ENCODE results near the gene SOAT2.
"Not testable (repeated sequence)": the region's sequence is repeated elsewhere in the genome, so short reads cannot be mapped to it uniquely, and the experiment has no call there.

The SOAT2 gene

DNA sequence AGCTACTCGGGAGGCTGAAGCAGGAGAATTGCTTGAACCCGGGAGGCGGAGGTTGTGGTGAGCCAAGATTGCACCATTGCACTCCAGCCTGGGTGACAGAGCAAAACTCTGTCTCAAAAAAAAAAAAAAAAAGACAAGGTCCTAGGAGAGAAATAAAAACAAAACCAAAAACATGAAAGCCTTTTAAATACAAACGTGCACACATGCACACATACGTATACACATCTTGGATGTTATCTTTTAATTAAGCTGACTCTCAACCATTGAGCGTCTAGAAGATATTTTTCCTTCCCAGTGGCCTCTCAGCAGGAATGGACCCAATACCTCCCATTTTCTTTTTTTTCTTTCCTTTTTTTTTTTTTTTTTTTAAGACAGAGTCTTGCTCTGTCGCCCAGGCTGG lies 9.1 kb downstream of the SOAT2 start:
- not testable (repeated sequence) for DNase-seq

DNA sequence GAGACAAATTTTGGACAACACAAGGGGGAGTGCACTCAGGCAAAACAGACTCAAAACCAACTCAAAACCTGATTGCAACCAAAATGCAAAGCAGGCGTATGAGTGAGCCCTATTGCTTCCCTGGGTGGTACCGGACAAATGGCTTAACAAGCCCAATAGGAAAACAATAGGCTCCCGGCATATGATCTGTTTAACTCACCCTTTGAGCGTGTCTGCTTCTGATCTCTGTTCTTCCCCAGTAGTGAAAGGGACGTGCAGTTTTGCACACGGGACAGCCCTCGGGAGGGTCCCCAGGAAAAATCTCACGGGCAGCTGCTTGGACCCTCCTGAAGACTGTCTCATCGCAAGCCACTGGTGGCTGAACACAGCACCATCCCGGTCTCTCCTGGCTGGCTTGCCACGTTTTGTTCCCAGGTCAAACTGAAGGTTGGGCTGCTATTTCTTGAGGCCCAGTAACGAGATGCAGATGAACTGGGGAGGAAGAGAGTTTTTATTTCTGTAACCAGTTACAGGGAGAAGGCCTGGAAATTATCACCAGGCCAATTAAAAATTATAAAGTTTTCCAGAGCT lies 9.9 kb downstream of the SOAT2 start:
- DNase-seq: no peak

DNA sequence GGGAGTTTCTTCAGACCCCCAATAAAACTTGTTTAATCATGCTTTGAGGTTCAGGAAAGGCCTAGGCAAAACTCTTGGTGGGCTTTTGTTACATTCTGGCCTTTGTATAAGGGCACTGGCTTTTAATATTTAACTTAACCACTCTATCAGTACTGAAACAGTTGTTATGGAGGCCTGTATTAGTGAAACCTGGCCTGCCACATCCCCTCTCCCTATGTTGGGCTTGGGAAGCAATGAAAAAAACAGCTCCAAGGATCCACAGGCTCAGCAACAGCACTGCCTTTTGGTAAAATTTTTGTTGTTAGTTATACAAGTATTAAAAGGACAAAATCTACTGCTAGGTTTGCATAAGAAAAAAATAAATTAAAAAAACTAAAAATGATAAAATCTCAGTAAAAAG lies 10.7 kb downstream of the SOAT2 start:
- DNase-seq: no peak

DNA sequence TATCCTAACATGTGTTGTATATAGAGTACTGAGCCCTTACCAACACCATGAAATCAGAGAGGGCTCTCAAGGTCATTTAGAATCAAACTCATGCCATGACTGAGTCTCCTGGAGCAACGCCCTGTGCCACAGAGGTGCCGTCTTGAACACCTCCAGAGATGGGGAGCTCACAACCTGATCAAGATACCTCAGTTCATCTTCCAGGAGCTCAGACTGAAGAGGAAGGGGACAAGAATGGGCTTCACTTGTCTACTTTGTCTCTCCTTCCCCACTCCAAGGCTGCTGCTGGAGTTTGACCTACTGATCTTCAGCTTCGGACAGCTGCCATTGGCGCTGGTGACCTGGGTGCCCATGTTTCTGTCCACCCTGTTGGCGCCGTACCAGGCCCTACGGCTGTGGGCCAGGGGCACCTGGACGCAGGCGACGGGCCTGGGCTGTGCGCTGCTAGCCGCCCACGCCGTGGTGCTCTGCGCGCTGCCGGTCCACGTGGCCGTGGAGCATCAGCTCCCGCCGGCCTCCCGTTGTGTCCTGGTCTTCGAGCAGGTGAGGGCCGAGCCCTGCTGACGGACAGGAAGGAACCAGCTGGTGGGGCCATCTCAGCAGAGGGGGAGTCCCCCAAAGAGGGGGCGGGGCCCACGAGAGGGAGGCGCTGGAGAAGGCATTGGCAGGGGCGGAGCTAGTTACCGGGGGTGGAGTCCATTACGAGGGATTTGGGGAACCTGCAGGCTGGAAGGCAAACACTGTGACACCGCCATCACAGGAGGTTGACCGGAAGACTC lies 12.0 kb downstream of the SOAT2 start:
- no peak for DNase-seq

DNA sequence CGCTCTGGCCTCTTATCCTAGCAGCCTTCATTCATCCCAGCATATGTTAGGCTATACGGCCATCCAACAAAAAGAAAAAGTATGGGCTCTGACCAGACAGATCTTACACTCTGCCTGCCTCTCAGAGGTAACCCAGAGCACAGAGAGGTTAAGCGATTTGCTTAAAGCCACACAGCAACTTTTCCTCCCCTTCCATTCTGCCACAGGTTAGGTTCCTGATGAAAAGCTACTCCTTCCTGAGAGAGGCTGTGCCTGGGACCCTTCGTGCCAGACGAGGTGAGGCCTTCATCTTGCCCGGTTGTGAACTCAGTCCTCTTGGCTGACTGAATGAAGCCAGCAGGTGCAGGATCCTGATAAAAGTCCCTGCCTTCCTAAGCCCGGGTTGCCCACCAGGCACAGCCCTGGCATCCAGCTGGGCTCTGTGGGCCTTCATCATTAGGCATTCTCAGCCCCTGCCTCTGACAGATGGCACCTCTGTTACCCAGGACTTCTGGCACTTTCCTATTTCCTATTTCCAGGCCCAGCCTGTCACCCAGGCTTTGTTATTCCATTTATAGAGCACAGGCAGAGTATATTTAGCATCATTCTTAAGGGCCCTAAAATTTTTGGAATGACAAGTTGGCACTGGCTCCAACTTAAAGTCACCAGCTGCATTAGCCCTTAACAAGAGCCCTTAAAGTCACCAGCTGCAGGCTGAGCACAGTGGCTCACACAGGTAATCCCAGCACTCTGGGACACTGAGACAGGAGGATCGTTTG lies 12.8 kb downstream of the SOAT2 start:
- DNase-seq: no peak

DNA sequence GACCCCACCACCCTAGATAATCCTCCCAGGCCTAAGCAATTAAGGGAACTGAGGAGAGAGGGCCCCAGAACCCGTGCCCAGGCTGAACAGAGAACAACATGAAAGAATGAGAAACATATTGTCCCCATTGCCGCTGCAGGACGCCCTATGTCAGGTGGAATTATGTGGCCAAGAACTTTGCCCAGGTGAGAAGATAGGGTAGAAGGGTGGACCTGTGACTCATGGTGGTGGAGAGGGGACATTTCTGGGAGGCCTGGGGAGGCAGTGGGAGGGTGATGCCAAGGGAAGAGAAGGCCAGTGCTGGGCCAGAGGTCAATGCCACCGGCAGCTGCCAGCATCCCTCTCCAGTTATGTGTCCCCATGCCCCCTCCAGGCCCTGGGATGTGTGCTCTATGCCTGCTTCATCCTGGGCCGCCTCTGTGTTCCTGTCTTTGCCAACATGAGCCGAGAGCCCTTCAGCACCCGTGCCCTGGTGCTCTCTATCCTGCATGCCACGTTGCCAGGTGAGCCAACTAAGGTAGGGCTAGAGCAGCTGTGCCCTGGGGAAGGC lies 15.5 kb downstream of the SOAT2 start:
- no peak for DNase-seq

DNA sequence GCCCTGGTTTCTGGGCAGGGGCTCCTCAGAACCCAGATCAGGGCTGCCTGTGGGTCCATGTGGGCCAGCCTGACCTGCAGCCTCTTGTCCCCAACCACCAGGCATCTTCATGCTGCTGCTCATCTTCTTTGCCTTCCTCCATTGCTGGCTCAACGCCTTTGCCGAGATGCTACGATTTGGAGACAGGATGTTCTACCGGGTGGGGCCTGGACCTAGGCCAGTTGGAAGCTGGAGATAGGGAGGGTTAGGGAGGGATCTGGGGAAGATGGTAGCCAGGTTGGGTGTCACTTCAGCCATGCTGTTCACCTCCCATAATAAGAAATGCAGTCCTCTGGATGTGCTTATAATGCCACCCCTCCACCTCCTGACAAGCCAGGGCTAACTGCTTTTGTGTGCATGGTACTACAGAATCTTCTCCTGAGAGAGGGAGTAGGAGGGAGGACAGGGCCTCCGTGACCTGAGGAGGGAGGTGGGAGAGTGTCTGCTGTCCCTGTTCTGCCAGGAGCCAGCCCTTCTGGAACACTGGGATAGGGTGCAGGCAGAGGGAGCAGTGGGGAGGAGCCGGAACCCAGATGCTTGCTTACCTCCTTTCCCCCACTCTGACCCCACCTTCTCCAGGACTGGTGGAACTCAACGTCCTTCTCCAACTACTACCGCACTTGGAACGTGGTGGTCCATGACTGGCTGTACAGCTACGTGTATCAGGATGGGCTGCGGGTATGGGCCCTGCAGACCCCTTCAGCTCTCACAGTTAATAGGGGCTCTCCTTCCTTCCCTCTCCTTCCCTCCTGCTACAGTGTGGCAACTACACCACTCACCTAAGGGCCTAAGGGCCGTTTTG lies 17.6 kb downstream of the SOAT2 start:
- DNase-seq: no peak

DNA sequence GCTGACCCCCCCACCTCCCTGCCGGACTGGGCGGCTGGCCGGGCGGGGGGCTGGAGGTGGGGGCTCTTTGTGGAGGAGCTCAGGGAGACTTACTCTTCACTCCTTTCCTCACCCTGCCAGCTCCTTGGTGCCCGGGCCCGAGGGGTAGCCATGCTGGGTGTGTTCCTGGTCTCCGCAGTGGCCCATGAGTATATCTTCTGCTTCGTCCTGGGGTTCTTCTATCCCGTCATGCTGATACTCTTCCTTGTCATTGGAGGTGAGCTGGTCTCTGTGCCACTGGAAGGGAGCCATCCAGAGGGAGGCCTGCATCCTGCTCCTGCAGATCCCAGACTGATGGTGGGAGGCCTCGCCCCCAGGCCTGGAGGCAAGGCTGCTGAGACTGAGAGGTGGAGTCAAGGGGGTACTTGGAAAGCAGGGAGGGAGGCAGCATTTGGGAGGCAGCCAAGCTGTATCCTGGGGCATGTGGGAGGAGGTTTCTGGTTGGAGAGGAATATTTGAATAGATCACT lies 19.7 kb downstream of the SOAT2 start:
- DNase-seq: peak; percentile 66

DNA sequence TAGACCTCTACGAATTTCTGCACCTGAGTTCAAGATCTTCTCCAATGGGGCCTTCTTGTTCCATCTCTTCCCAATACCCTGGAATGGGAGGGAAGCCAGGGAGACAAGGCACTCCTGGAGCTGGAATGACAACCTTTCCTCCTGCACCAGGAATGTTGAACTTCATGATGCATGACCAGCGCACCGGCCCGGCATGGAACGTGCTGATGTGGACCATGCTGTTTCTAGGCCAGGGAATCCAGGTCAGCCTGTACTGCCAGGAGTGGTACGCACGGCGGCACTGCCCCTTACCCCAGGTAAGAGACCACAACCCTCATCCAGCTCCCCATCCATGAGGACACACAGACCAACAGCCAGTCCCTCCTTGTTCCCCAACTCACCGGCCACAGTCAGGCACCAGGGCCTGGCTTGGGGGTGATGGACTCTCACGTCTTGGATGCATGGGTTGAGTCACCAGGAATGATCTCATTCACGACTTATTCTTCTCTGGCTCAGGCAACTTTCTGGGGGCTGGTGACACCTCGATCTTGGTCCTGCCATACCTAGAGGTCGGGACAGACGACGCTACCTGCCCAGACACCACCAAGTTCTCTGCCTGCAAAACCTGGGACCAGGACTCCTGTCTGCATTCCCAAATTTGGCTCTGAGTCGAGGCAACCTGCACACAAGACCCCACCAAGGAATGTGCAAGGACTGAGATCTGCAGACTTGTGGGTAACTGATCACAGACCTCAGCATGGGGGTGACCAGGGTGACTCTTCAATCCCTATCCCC lies 20.5 kb downstream of the SOAT2 start:
- peak; percentile 62 for DNase-seq

DNA sequence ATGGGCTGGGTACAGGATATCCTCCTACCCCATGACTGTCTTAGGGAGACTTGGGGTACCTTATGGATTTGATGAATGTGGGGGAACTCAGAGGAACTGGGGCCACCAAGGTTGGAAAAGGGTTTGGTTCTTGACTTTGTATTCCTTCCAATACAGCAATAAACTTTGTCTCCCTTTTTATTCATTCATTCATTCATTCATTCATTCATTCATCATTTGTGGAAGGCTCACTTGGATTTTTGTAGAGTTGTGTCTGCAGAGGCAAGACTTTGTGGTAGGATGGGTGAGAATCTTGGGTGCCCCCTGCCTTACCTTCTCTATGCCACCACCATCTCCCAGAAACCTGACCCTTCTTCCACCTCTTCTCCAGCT lies 21.1 kb downstream of the SOAT2 start:
- no peak for DNase-seq

DNA sequence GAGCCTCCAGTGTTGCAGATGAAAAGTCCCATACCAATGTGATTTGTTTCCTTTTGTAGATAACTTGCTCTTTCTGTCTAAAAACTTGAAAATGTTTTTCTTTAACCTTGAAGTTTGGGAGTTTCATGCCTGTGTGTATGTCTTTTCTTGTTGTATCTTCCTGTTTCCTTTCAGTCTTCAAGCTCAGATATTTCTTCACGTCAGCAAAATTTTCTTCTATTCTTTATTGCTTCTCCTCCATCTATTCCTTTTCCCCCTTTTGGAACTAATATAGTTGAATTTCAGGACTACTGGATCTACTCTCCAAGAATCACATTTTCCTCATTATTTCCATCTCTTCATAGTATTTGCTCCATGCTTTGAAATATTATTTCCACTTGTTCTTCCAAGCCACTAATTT lies 23.9 kb downstream of the SOAT2 start:
- DNase-seq: no peak

DNA sequence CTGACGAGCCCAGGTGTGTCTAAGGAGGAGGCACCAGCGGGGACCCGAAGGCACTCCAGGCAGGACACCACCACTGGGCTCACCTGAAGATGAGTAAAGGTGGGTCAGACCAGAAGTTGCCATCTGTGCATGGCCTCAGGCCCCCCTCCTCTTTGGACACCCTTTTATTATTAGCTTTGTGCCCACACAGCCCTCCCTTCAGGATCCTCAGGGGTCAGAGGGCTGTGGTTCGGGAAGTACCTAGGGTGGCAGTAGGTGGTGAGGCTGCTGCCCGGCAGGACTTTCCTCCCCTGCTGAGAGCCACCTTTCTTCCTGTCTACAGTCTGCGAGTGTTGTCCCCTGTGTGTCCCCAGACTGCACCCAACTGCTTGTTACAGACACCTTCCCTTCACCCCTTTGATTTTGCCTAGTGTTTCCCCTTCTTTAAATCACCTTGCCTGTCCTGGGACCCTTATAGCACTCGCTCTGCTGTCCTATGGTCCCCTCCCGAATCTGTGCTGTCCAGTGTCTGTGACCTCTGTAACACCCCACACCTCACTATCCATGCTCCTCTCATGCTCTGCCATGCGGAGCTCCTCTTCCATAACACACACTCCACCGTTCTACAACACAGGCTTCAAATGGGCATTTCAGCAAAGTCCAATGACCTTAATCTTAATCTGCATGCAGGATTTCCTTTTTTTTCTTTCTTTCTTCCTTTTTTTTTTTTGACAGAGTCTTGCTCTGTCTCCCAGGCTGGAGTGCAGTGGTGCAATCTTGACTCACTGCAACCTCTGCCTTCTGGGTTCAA lies 25.7 kb downstream of the SOAT2 start:
- DNase-seq: no peak

DNA sequence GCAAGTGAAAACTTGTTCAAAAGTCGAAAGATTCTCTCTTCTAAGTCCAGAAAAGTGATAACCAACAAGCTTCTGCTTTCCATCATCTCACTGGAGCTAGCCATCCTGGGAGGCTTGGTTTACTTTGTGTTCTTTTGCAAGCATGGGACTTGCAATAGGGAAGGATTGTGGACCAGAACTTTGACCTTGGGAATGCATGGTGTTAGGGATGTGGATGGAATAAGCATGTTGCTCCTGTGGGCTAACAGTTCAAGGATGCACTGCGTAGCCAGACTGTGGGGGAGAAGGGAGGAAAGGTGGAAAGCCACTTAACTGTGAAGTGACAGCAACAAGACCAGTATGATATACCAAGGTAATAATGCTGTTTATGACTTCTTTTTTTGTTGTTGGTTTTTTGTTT lies 28.6 kb downstream of the SOAT2 start:
- DNase-seq: no peak

DNA sequence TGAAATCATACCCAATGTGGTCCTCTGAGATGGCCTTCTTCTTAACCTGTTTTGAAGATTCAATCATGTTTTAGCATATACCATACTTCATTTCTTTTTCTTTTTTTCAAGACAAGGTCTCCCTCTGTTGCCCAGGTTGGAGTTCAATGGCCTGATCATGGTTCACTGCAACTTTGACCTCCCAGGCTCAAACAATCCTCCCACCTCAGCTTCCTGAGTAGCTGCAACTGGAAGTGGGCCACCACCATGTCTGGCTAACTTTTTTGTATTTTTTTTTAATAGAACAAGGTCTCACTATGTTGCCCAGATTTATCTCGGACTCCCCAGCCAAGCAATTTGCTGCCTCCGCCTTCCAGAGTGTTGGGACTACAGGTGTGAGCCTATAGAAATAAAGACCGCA lies 30.4 kb downstream of the SOAT2 start:
- no peak for DNase-seq

DNA sequence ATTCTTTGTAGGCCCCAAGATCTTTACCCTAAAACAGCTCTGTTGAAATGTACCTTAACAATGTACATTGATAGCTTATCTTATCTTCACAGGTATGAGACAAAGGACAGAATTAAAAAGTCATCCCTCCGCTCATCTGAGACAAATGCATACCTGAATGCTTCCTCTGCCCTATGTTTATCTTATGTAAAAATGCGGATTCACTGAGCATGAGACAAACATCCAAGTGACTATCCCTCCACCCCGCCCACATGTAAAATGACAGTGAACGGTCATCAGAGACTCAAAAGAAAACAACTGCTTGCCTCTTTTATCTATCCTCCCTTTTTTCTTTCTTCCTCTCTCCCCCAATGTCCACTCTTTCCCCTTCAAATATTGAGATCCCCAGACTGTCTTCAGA lies 40.1 kb downstream of the SOAT2 start:
- DNase-seq: no peak

DNA sequence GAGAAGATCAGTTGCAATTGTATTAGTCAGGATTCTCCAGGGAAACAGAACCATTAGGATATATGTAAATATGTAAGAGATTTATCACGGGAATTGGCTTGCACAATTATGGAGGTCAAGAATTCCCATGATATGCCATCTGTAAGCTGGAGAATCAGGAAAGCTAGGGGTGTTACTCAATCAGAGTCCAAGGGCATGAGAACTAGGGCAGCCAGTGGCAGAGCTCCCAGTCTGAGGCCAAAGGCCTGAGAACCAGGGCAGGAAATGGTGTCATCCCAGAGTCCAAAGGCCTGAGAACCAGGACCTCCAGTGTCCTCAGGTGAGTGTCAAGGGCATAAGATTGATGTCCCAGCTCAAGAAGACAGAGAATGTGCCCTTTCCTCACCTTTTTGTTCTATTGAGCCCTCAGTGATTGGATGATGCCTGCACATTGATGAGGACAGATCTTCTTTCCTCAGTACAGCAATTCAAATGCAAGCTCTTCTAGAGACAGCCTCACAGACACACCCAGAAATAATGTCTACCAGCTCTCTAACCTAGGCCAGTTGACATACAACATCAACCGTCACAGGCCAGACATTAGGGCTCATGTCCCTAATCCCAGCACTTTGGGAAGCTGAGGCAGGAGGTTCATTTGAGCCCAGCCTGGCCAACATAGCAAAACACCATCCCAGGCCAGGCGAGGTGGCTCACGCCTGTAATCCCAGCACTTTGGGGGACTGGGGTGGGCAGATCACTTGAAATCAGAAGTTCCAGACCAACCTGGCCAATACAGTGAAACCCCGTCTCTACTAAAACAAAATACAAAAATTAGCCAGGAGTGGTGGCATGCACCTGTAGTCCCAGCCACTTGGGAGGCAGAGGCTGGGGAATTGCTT lies 42.3 kb downstream of the SOAT2 start:
- peak; percentile 18 for DNase-seq

DNA sequence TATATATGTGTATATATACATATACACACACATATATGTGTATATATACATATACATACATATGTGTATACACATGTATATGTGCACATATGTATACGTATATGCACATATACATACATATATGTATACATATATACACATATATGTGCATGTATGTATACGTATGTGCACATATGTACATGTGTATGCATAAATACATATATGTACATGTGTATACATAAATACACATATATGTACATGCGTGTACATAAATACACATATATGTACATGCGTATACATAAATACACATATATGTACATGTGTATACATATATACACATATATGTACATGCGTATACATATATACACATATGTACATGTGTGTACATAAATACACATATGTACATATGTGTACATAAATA lies 43.9 kb downstream of the SOAT2 start:
- DNase-seq: no peak

DNA sequence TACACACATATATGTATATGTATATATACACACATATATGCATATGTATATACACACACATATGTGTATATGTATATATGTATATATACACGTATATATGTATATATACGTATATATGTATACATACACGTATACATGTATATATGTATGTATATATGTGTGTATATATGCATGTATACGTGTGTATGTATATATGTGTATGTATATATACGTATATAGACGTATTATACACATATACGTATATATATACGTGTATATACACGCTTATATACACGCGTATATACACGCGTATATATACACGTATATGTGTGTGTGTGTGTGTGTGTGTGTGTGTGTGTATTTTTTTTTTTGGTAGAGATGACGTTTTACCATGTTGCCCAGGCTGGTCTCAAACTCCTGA lies 44.4 kb downstream of the SOAT2 start:
- no peak for DNase-seq

DNA sequence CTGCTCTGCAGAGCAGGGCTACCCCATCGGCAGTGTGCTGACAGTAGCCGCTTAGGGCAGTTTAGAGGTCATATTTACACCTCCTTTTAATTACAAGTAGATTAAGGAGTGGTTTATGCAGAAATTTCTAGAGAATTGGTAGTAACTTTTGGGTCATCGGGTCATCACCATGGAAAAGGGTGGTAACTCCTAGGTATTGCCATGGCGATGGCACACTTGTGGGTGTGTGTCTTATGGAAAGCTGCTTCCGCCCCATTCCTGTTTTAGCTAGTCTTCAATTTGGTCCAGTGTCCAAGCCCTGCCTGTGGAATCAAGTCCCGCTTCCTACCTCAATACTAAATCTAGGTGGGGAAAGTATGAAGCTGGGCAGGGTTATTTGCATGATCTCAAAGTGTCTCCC lies 47.8 kb downstream of the SOAT2 start:
- no peak for DNase-seq

DNA sequence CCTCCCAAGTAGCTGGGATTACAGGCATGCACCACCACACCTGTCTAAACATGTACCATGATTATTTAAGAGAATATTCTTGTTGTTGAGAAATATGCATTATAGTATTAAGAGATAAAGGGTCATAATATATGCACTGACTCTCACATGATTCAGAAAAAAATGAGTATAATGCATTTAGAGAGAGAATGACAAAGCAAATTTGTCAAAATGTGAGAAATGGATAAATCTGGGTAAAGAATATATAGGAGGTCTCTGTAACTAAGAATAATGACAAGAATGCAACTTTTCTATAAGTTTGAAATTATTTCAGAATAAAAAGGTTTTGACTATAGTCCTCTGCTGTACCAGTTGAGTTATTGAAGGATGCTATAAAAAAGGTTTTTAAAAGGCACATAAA lies 49.1 kb downstream of the SOAT2 start:
- no peak for DNase-seq
